Keratinocyte (primary cell): ENCODE results near the gene JOSD2. TPM values are rescaled to one million over a fixed set of nuclear protein-coding genes. Genes with fewer than 3 reads are reported as not detected.

Source experiments
- DNase-seq: peaks from one replicate; pipeline ENCODE4 v3.0.0-alpha.2; 2011; ENCODE audit warnings: low read depth, missing footprints, low spot score
- FAIRE-seq: peaks from 2 replicates; lab custom pipeline; 2011; peaks lifted over from hg19 to GRCh38; lab: Jason Lieb, UNC
- H2AFZ ChIP-seq: 2 replicates; pipeline ENCODE4 v1.6.0; 2012; ENCODE audit warnings: low read length, control low read depth, inconsistent platforms; ENCODE audit not compliant: control insufficient read depth
- H3K27ac ChIP-seq: 2 replicates; pipeline ENCODE4 v1.5.1; 2011; ENCODE audit warnings: low read length; ENCODE audit not compliant: control insufficient read depth, insufficient read depth
- H3K27me3 ChIP-seq: 3 replicates; pipeline ENCODE4 v1.6.0; 2011; ENCODE audit warnings: low read length; ENCODE audit not compliant: control insufficient read depth, insufficient read depth; ENCODE audit errors: extremely low read depth
- H3K36me3 ChIP-seq, 2 experiments: 2 replicates in 1 of 2; 3 replicates in 1 of 2; pipeline ENCODE4 v1.5.1; 2011; ENCODE audit warnings: low read length in 2 of 2, mild to moderate bottlenecking in 1 of 2; ENCODE audit not compliant: control insufficient read depth in 2 of 2, insufficient read depth in 2 of 2; ENCODE audit errors: extremely low read depth in 1 of 2
- H3K4me1 ChIP-seq: 3 replicates; pipeline ENCODE4 v1.5.1; 2011; ENCODE audit warnings: low read length; ENCODE audit not compliant: control insufficient read depth, insufficient read depth; ENCODE audit errors: extremely low read depth
- H3K4me2 ChIP-seq: 3 replicates; pipeline ENCODE4 v1.6.0; 2011; ENCODE audit warnings: low read depth, low read length; ENCODE audit not compliant: control insufficient read depth, insufficient read depth; ENCODE audit errors: extremely low read depth
- H3K4me3 ChIP-seq, 3 experiments: fragments of 200-600 bp in 1 of 3; sonication (generic) in 1 of 3; 2 replicates in 2 of 3; 3 replicates in 1 of 3; pipeline ENCODE4 v1.5.1; 2011 to 2016; ENCODE audit warnings: low read length in 3 of 3, mild to moderate bottlenecking in 3 of 3, control low read depth in 2 of 3, inconsistent platforms in 1 of 3, low read depth in 1 of 3, mixed read lengths in 1 of 3, mixed run types in 1 of 3, moderate library complexity in 1 of 3; ENCODE audit not compliant: control insufficient read depth in 2 of 3, insufficient read depth in 2 of 3; ENCODE audit errors: extremely low read depth in 1 of 3
- H3K79me2 ChIP-seq: 2 replicates; pipeline ENCODE4 v1.6.0; 2012; ENCODE audit warnings: low read length; ENCODE audit not compliant: control insufficient read depth, insufficient read depth
- H3K9ac ChIP-seq: 3 replicates; pipeline ENCODE4 v1.6.0; 2011; ENCODE audit warnings: low read length; ENCODE audit not compliant: control insufficient read depth, insufficient read depth; ENCODE audit errors: extremely low read depth
- H3K9me1 ChIP-seq: 3 replicates; pipeline ENCODE4 v1.6.0; 2011; ENCODE audit warnings: low read length; ENCODE audit not compliant: control insufficient read depth, insufficient read depth; ENCODE audit errors: extremely low read depth
- H3K9me3 ChIP-seq: 2 replicates; pipeline ENCODE4 v1.5.1; 2012; ENCODE audit warnings: low read depth, low read length; ENCODE audit not compliant: control insufficient read depth
- H4K20me1 ChIP-seq: 3 replicates; pipeline ENCODE4 v1.6.0; 2011; ENCODE audit warnings: low read length; ENCODE audit not compliant: control insufficient read depth, insufficient read depth; ENCODE audit errors: extremely low read depth
- EZH2 ChIP-seq: IDR thresholded peaks from one replicate; pipeline ENCODE4 v1.6.1; 2012; ENCODE audit warnings: inconsistent platforms, mild to moderate bottlenecking, low read length, moderate library complexity
- dilution Hi-C: fragments of 300-500 bp; cut with MboI; formaldehyde crosslinking; loops from one replicate; pipeline ENCODE4 v1.7.0; 2020; ENCODE audit warnings: low sequenced_read_pairs; ENCODE audit not compliant: extremely low pct_ligation_motif_present
- polyA plus RNA-seq, 5 experiments: library from polyadenylated mRNA; depleted of rRNA in 3 of 5; stranded (reverse) in 3 of 5; stranded (forward) in 1 of 5; unstranded in 1 of 5; fragments of >200 nt; gene quantifications; 1 replicate in 1 of 5; 2 replicates in 3 of 5; 3 replicates in 1 of 5; pipeline versions ENCODE4 v1.2.1 to v1.2.3, GENCODE V29; 2011 to 2012; ENCODE audit warnings: missing spikeins in 2 of 5, low read depth in 1 of 5, low replicate concordance in 1 of 5
- TF ChIP-seq, protein P1 (sequence below), 3 experiments: IDR thresholded peaks in 1 of 3; conservative IDR thresholded peaks in 1 of 3; optimal IDR thresholded peaks in 1 of 3; 2 replicates in 2 of 3; 3 replicates in 1 of 3; pipeline versions ENCODE3 to v1.5.1; 2011; ENCODE audit warnings: low read length in 3 of 3, mild to moderate bottlenecking in 3 of 3, moderate library complexity in 2 of 3, control low read depth in 1 of 3, inconsistent platforms in 1 of 3; ENCODE audit not compliant: insufficient read depth in 2 of 3; ENCODE audit errors: extremely low read depth in 1 of 3

The JOSD2 gene
- polyA plus RNA-seq, 1 donor (not counting 4 experiments of a cell fraction or from before 2014, with no cell fraction given): 18.7 TPM

- no peak within 1 kb of the TSS for H3K4me3 ChIP-seq
- FAIRE-seq (no peak), DNase-seq (no peak)
- no peaks in the 10 kb centered on the region for H4K20me1 ChIP-seq
- TF ChIP-seq, protein P1, sequence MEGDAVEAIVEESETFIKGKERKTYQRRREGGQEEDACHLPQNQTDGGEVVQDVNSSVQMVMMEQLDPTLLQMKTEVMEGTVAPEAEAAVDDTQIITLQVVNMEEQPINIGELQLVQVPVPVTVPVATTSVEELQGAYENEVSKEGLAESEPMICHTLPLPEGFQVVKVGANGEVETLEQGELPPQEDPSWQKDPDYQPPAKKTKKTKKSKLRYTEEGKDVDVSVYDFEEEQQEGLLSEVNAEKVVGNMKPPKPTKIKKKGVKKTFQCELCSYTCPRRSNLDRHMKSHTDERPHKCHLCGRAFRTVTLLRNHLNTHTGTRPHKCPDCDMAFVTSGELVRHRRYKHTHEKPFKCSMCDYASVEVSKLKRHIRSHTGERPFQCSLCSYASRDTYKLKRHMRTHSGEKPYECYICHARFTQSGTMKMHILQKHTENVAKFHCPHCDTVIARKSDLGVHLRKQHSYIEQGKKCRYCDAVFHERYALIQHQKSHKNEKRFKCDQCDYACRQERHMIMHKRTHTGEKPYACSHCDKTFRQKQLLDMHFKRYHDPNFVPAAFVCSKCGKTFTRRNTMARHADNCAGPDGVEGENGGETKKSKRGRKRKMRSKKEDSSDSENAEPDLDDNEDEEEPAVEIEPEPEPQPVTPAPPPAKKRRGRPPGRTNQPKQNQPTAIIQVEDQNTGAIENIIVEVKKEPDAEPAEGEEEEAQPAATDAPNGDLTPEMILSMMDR (optimal IDR thresholded peaks at IDR 0.05 in 1 of 3, IDR thresholded peaks at IDR 0.05 in 1 of 3, conservative IDR thresholded peaks at IDR 0.05 in 1 of 3; ENCODE audit: extremely low read depth in 1 of 3, insufficient read depth in 2 of 3, low read length in 3 of 3): no peak
- TF ChIP-seq EZH2: no peak
- peaks cover 5% of the 10 kb centered on the region for H3K79me2 ChIP-seq
- H3K4me1 ChIP-seq: peaks cover 4% of the 10 kb centered on the region
- H3K9me1 ChIP-seq: no peaks in the 10 kb centered on the region
- no peak within 1 kb of the TSS for H3K4me2 ChIP-seq
- H3K36me3 ChIP-seq: no peaks in the 10 kb centered on the region
- H3K9me3 ChIP-seq: no peaks in the 10 kb centered on the region
- H3K9ac ChIP-seq: no peak within 1 kb of the TSS
- H3K27me3 ChIP-seq: peaks cover 8% of the 10 kb centered on the region
- H2AFZ ChIP-seq: no peak within 1 kb of the TSS
- no peak within 1 kb of the TSS for H3K27ac ChIP-seq
- dilution Hi-C loops: no loop called here
Measured at GRCh38 chr19:50513746-50514345, 2.9 kb upstream of the JOSD2 start, which contains the start of gene ASPDH. TSS of gene ASPDH (minus strand) at chr19:50513913. CDS start at chr19:50513823, 90 bp downstream.

DNA sequence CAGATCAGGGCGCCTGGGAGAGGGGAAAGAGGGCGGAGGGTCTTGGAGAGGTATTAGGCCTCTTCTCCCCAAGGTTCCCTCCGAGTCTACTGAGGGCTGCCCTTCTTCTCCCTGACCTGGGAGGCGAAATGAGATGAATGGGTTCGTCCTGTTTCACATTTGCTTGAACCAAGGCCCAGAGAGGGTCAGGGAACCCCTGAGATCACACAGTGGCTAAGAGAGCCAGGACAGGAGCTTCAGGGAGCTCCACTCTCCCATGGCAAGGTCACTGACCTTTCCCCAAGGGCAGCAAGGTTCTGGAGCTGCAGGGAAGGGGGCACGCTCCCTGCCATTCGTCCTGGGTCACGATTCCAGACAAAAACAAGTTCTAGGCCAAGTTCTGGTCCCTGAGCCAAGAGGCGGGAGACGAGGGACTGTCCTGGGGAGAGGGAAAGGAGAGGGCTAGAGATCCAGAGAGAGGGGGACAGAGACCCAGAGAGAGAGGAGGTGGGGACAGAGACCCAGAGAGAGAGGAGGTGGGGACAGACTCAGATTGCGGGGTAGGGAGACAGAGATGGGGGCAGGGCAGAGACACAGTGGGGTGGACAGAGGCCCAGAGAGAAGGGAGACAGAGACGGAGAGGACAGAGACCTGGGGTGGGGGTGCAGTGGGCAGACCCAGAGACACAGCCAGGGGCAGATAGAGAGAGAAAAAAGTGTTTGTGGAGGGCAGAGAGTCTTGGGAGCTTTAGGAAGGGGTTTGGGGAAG is 2.2 kb upstream of the JOSD2 start:
- Histone ChIP-seq H3K27ac (no peak overlapping the region), H2AFZ (no peak overlapping the region), H3K9me3 (no peaks in the 10 kb centered on the region), H3K36me3 (no peaks in the 10 kb centered on the region), H3K4me1 (peaks cover 4% of the 10 kb centered on the region), H3K9ac (no peak overlapping the region), H3K4me2 (no peak overlapping the region), H3K9me1 (no peaks in the 10 kb centered on the region), H3K79me2 (peaks cover 5% of the 10 kb centered on the region), H3K27me3 (peaks cover 8% of the 10 kb centered on the region), H4K20me1 (no peaks in the 10 kb centered on the region), H3K4me3 (no peak overlapping the region)
- dilution Hi-C loops: no loop called here
- DNase-seq (no peak), FAIRE-seq (no peak)
- TF ChIP-seq EZH2: no peak
- TF ChIP-seq, protein P1 (optimal IDR thresholded peaks at IDR 0.05 in 1 of 3, IDR thresholded peaks at IDR 0.05 in 1 of 3, conservative IDR thresholded peaks at IDR 0.05 in 1 of 3; ENCODE audit: extremely low read depth in 1 of 3, insufficient read depth in 2 of 3, low read length in 3 of 3): no peak
